Measurements from ENCODE around the gene RAB5A. TPM values are rescaled to one million over a fixed set of nuclear protein-coding genes. Genes with fewer than 3 reads are reported as not detected.
"Not testable (repeated sequence)": the region's sequence is repeated elsewhere in the genome, so short reads cannot be mapped to it uniquely, and the experiment has no call there.

The RAB5A gene
- polyA plus RNA-seq, 1 experiment = 58.7 TPM

GRCh38 chr3:20028905-20029331 lies 82.0 kb downstream of the RAB5A start:
- no peak overlapping the region for H3K27ac ChIP-seq (ENCODE audit: low read depth, low read length)
- TF ChIP-seq CTCF (IDR thresholded peaks at IDR 0.05; ENCODE audit: low read depth, low read length) = no peak
- no peaks in the 10 kb centered on the region for H3K9me3 ChIP-seq (ENCODE audit: control insufficient read depth, insufficient read depth, low read length)
- CTCF ChIA-PET = no interaction called here
- H3K4me3 ChIP-seq (ENCODE audit: low read depth, low read length) = no peak overlapping the region
- DNase-seq (ENCODE audit: low read depth, low spot score) = no peak
- no peaks in the 10 kb centered on the region for H3K27me3 ChIP-seq (ENCODE audit: control insufficient read depth, insufficient read depth, low read length)
- POLR2A ChIA-PET = no interaction called here

GRCh38 chr3:20031939-20032338 lies 85.0 kb downstream of the RAB5A start:
- H3K4me3 ChIP-seq (ENCODE audit: low read depth, low read length); DNase-seq (ENCODE audit: low read depth, low spot score); H3K27ac ChIP-seq (ENCODE audit: low read depth, low read length); H3K9me3 ChIP-seq (ENCODE audit: control insufficient read depth, insufficient read depth, low read length); POLR2A ChIA-PET; H3K27me3 ChIP-seq (ENCODE audit: control insufficient read depth, insufficient read depth, low read length): not testable (repeated sequence)
- CTCF ChIA-PET = interaction anchor here (0.6 kb wide), 1 partner anchor 9 kb away, joined by 5 read pairs; no protein-coding TSS in a partner anchor

Small RNA genes lying within 50 kb of the gene (small RNA-seq; reads per million reads assigned to genes)
- gene RNU4-85P (ENCODE audit: insufficient read length, low read depth) (not detected), gene RPL39P18 (ENCODE audit: insufficient read length, low read depth) (not detected)

Other genes with a start within 250 kb of the RAB5A start
- gene EFHB, start 12.9 kb upstream of the RAB5A start, polyA plus RNA-seq (2011; rRNA removed) = 0.24 and 0.33 TPM in 2 replicates
- gene PP2D1, start 65.2 kb downstream of the RAB5A start, polyA plus RNA-seq (2011; rRNA removed) = not detected in 2 replicates
- 4.6 and 5.5 TPM in 2 replicates for gene KAT2B, start 93.3 kb downstream of the RAB5A start, polyA plus RNA-seq (2011; rRNA removed)
- 1.3 and 2.2 TPM in 2 replicates for gene SGO1, start 239.1 kb downstream of the RAB5A start, polyA plus RNA-seq (2011; rRNA removed)

Data from AG04450 (cell line).